ENCODE data around the gene PEX7. TPM values are rescaled to one million over a fixed set of nuclear protein-coding genes. Genes with fewer than 3 reads are reported as not detected.

The PEX7 gene
- total and polyA plus RNA-seq, 10 of the 15 experiments (the other 5 are each of a cell fraction or from before 2014, with no cell fraction given) = 0.58 to 12.4 (median 8.8) TPM

DNA sequence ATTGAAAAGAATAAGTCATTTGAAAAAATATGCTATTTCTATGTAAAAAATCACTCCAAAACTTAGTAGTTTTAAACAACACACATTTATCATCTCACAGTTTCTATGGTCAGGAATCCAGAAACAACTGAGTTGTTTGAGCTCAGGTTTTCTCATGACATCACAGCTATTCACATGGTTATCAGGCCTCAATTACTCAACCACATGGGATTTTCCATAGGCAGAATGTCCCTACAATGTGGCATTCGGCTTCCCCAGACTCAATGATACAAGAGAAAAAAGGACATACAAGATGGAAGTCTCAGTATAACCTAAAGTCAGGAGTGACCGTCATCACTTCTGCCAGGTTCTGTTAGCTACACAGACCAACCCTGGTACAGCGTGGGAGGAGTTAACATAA is 96.3 kb downstream of the PEX7 start:
- no peak overlapping the region for H3K4me2 ChIP-seq (ENCODE audit: control insufficient read depth, insufficient read depth)
- H3K36me3 ChIP-seq (ENCODE audit: control insufficient read depth in 2 of 2, insufficient read depth in 2 of 2, low read length in 1 of 2) = no peaks in the 10 kb centered on the region; a peak in 1 of 4 replicates
- ChIA-PET RAD21 (ENCODE audit: unreplicated experiment) (no interaction called here), SMC1A (ENCODE audit: uncharacterized antibody, unreplicated experiment) (interaction anchor here (1.8 to 2.4 kb wide), 2 partner anchors 8 to 273 kb away, joined by 4 to 7 read pairs; no protein-coding TSS in a partner anchor), POLR2A (interaction anchor here (0.5 kb wide), 1 partner anchor 275 kb away, joined by 4 read pairs; no protein-coding TSS in a partner anchor), CTCF (interaction anchor here (1.2 to 1.3 kb wide), 2 partner anchors 16 to 73 kb away, joined by 3 read pairs; no protein-coding TSS in a partner anchor)
- peaks cover 19% of the 10 kb centered on the region for H3K4me1 ChIP-seq (ENCODE audit: control insufficient read depth, insufficient read depth, low read length)
- no peak overlapping the region for H3K9ac ChIP-seq (ENCODE audit: control insufficient read depth, insufficient read depth, low read length)
- H3K27ac ChIP-seq (ENCODE audit: control insufficient read depth, insufficient read depth) = no peak overlapping the region
- BruUV-seq (replicated peaks) = no TSS peak
- intact Hi-C loops (cut with micrococcal nuclease; ENCODE audit: unreplicated experiment) = no loop called here
- H3K27me3 ChIP-seq (replicated peaks in 1 of 2; ENCODE audit: control insufficient read depth in 2 of 2, insufficient read depth in 2 of 2, low read length in 1 of 2) = peaks cover 13 to 22% of the 10 kb centered on the region in 2 experiments
- no peak overlapping the region for H2AFZ ChIP-seq (ENCODE audit: control insufficient read depth, low read depth, low read length)
- no peaks in the 10 kb centered on the region for H3K79me2 ChIP-seq (ENCODE audit: control insufficient read depth, insufficient read depth, low read length)
- DNase-seq (ENCODE audit: low read depth, low spot score) (no peak), ATAC-seq (no peak), FAIRE-seq (no peak)
- no peaks in the 10 kb centered on the region for H4K20me1 ChIP-seq (ENCODE audit: control insufficient read depth, insufficient read depth)
- H3K4me3 ChIP-seq = no peak overlapping the region
- H3K9me3 ChIP-seq (replicated peaks; ENCODE audit: control insufficient read depth, insufficient read depth, low read length) = no peaks in the 10 kb centered on the region
- no peak for TF ChIP-seq HDAC2 (IDR thresholded peaks at IDR 0.05)
- in situ Hi-C loops (cut with MboI) = no loop called here
- WGBS (ENCODE audit: insufficient coverage, insufficient replicate concordance, low lambda C conversion rate, missing lambda C conversion rate) = 83% methylated on average over 3 of the region's 3 CpGs

DNA sequence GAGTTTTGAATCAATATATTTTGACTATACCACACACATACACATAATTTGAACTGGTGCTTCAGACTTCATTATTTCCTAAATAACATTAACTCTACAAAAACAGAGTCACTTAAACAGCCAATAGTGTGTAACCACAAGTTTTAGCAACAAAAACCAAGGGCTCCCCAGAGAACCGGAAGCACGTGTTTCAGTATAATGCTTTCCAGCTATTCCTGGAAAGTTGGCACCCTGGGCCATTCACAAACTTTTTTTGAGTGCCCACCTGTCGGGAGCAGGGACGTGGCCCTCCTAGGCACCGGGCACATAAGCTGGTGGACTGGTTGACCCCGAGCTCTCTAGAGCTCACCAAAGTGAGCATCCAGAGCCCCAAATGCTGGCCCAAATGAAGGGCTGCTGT is 97.8 kb downstream of the PEX7 start:
- in situ Hi-C loops (cut with MboI) = no loop called here
- Histone ChIP-seq H3K4me1 (ENCODE audit: control insufficient read depth, insufficient read depth, low read length) (peaks cover 19% of the 10 kb centered on the region), H3K27me3 (replicated peaks in 1 of 2; ENCODE audit: control insufficient read depth in 2 of 2, insufficient read depth in 2 of 2, low read length in 1 of 2) (peaks cover 16 to 28% of the 10 kb centered on the region in 2 experiments), H3K9ac (ENCODE audit: control insufficient read depth, insufficient read depth, low read length) (no peak overlapping the region), H3K4me2 (ENCODE audit: control insufficient read depth, insufficient read depth) (peak overlapping the region; percentile 98), H4K20me1 (ENCODE audit: control insufficient read depth, insufficient read depth) (no peaks in the 10 kb centered on the region), H2AFZ (ENCODE audit: control insufficient read depth, low read depth, low read length) (no peak overlapping the region), H3K27ac (ENCODE audit: control insufficient read depth, insufficient read depth) (no peak overlapping the region), H3K36me3 (ENCODE audit: control insufficient read depth in 2 of 2, insufficient read depth in 2 of 2, low read length in 1 of 2) (no peaks in the 10 kb centered on the region; a peak in 1 of 4 replicates), H3K4me3 (0 out of 2 replicates have a peak overlapping the region, but pooled peaks have one; percentile 67), H3K79me2 (ENCODE audit: control insufficient read depth, insufficient read depth, low read length) (no peaks in the 10 kb centered on the region), H3K9me3 (replicated peaks; ENCODE audit: control insufficient read depth, insufficient read depth, low read length) (no peaks in the 10 kb centered on the region)
- BruUV-seq (replicated peaks) = no TSS peak
- DNase-seq (ENCODE audit: low read depth, low spot score) = no peak
- CTCF ChIA-PET = interaction anchor here (0.9 to 1.5 kb wide), 5 partner anchors 11 to 276 kb away, joined by 3 to 6 read pairs (median 3); no protein-coding TSS in a partner anchor
- FAIRE-seq = no peak
- intact Hi-C loops (cut with micrococcal nuclease; ENCODE audit: unreplicated experiment) = loop anchor here (5.0 to 10.0 kb wide), 2 partner anchors 78 to 335 kb away; no protein-coding TSS in a partner anchor
- POLR2A ChIA-PET = no interaction called here
- 0% methylated on average over 6 of the region's 6 CpGs for WGBS (ENCODE audit: insufficient coverage, insufficient replicate concordance, low lambda C conversion rate, missing lambda C conversion rate)
- SMC1A ChIA-PET (ENCODE audit: uncharacterized antibody, unreplicated experiment) = interaction anchor here (0.9 to 1.8 kb wide), 3 partner anchors 10 to 276 kb away, joined by 3 to 4 read pairs (median 3); no protein-coding TSS in a partner anchor
- ATAC-seq = peak; percentile 23
- RAD21 ChIA-PET (ENCODE audit: unreplicated experiment) = no interaction called here
- TF ChIP-seq, protein P1, sequence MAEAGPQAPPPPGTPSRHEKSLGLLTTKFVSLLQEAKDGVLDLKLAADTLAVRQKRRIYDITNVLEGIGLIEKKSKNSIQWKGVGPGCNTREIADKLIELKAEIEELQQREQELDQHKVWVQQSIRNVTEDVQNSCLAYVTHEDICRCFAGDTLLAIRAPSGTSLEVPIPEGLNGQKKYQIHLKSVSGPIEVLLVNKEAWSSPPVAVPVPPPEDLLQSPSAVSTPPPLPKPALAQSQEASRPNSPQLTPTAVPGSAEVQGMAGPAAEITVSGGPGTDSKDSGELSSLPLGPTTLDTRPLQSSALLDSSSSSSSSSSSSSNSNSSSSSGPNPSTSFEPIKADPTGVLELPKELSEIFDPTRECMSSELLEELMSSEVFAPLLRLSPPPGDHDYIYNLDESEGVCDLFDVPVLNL (IDR thresholded peaks at IDR 0.05; ENCODE audit: low read depth, low read length) = no peak
- TF ChIP-seq, protein P2, sequence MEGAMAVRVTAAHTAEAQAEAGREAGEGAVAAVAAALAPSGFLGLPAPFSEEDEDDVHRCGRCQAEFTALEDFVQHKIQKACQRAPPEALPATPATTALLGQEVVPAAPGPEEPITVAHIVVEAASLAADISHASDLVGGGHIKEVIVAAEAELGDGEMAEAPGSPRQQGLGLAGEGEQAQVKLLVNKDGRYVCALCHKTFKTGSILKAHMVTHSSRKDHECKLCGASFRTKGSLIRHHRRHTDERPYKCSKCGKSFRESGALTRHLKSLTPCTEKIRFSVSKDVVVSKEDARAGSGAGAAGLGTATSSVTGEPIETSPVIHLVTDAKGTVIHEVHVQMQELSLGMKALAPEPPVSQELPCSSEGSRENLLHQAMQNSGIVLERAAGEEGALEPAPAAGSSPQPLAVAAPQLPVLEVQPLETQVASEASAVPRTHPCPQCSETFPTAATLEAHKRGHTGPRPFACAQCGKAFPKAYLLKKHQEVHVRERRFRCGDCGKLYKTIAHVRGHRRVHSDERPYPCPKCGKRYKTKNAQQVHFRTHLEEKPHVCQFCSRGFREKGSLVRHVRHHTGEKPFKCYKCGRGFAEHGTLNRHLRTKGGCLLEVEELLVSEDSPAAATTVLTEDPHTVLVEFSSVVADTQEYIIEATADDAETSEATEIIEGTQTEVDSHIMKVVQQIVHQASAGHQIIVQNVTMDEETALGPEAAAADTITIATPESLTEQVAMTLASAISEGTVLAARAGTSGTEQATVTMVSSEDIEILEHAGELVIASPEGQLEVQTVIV (IDR thresholded peaks at IDR 0.05; ENCODE audit: borderline replicate concordance, partially characterized antibody) = no peak
- TF ChIP-seq KDM1A (IDR thresholded peaks at IDR 0.05; ENCODE audit: borderline replicate concordance) = no peak
- no peak for TF ChIP-seq POLR2AphosphoS2 (IDR thresholded peaks at IDR 0.05; ENCODE audit: low read depth, low read length)
- TF ChIP-seq KAT2A (conservative IDR thresholded peaks at IDR 0.05; ENCODE audit: control insufficient read depth, low read depth, low read length) = no peak
- TF ChIP-seq JUND (IDR thresholded peaks at IDR 0.05; ENCODE audit: low read depth, low read length) = no peak
